ENCODE data around the gene RBP3.

Gene RBP3

DNA sequence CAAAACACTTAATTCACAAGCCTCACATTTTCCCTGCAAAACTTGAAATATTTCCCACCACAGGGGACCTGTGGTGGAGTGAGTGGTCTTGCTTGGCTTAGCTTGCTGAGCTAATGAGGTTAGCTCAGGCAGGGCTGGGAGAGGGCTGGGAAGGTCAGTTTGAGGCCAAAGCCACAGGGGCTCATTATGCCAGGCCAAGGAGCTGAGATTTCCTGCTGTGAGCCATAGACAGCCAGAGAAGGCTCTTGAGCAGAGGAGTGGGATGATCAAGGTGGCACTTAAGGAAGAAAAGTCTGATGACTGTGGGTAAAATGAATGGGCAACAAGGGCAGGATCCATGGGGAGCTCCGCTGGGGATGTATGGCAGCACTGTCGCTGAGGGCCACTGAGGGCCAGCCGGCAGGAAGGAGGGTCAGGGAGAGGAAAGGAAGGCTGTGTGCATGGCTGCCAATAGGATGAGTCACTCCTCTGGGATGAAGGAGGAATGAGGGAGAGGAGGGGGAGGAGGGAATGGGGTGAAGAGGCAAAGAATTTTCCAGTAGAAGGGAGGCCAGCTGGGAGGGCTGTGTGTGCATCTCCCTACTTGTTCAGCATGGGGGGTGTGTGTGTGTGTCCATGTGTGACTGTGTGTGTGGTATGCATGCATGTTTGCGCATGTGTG is 54.6 kb downstream of the RBP3 start:
- no peaks in the 10 kb centered on the region for H3K79me2 ChIP-seq (ENCODE audit: insufficient read depth, low read depth)
- H3K36me3 ChIP-seq (ENCODE audit: insufficient read depth) = no peaks in the 10 kb centered on the region
- H3K27me3 ChIP-seq (ENCODE audit: insufficient read depth, low read depth) = no peaks in the 10 kb centered on the region
- H3K4me3 ChIP-seq (IDR thresholded peaks at IDR 0.05; ENCODE audit: insufficient read depth, low read depth, low read length) = no peak overlapping the region
- H3K4me1 ChIP-seq (ENCODE audit: low read depth, poor library complexity, severe bottlenecking) = no peaks in the 10 kb centered on the region
- H3K27ac ChIP-seq = no peak overlapping the region
- H4K20me1 ChIP-seq (ENCODE audit: insufficient read depth) = no peaks in the 10 kb centered on the region
- H3K9ac ChIP-seq = no peak overlapping the region
- TF ChIP-seq CTCF (conservative IDR thresholded peaks at IDR 0.05; ENCODE audit: low read depth, low read length) = no peak
- H3K4me2 ChIP-seq = no peak overlapping the region
- no peak overlapping the region for H2AFZ ChIP-seq (ENCODE audit: low read depth)

GRCh38 chr10:47403446-47404318 is 55.5 kb downstream of the RBP3 start:
- no peak for TF ChIP-seq CTCF (conservative IDR thresholded peaks at IDR 0.05; ENCODE audit: low read depth, low read length)
- no peaks in the 10 kb centered on the region for H4K20me1 ChIP-seq (ENCODE audit: insufficient read depth)
- no peaks in the 10 kb centered on the region for H3K4me1 ChIP-seq (ENCODE audit: low read depth, poor library complexity, severe bottlenecking)
- no peak overlapping the region for H2AFZ ChIP-seq (ENCODE audit: low read depth)
- H3K4me3 ChIP-seq (IDR thresholded peaks at IDR 0.05; ENCODE audit: insufficient read depth, low read depth, low read length) = no peak overlapping the region
- no peaks in the 10 kb centered on the region for H3K79me2 ChIP-seq (ENCODE audit: insufficient read depth, low read depth)
- H3K36me3 ChIP-seq (ENCODE audit: insufficient read depth) = no peaks in the 10 kb centered on the region
- H3K27me3 ChIP-seq (ENCODE audit: insufficient read depth, low read depth) = no peaks in the 10 kb centered on the region
- H3K4me2 ChIP-seq = no peak overlapping the region
- no peak overlapping the region for H3K27ac ChIP-seq
- no peak overlapping the region for H3K9ac ChIP-seq

GRCh38 chr10:47404446-47404845 is 56.3 kb downstream of the RBP3 start:
- H3K4me3 ChIP-seq (IDR thresholded peaks at IDR 0.05; ENCODE audit: insufficient read depth, low read depth, low read length) = no peak overlapping the region
- no peak overlapping the region for H3K4me2 ChIP-seq
- no peak overlapping the region for H3K9ac ChIP-seq
- no peaks in the 10 kb centered on the region for H3K79me2 ChIP-seq (ENCODE audit: insufficient read depth, low read depth)
- H3K4me1 ChIP-seq (ENCODE audit: low read depth, poor library complexity, severe bottlenecking) = no peaks in the 10 kb centered on the region
- no peaks in the 10 kb centered on the region for H3K36me3 ChIP-seq (ENCODE audit: insufficient read depth)
- H4K20me1 ChIP-seq (ENCODE audit: insufficient read depth) = no peaks in the 10 kb centered on the region
- TF ChIP-seq CTCF (conservative IDR thresholded peaks at IDR 0.05; ENCODE audit: low read depth, low read length) = no peak
- no peak overlapping the region for H2AFZ ChIP-seq (ENCODE audit: low read depth)
- H3K27ac ChIP-seq = no peak overlapping the region
- no peaks in the 10 kb centered on the region for H3K27me3 ChIP-seq (ENCODE audit: insufficient read depth, low read depth)

- TF ChIP-seq CTCF (conservative IDR thresholded peaks at IDR 0.05; ENCODE audit: low read depth, low read length) = no peak
- H2AFZ ChIP-seq (ENCODE audit: low read depth) = no peak overlapping the region
- H3K27ac ChIP-seq = no peak overlapping the region
- no peak overlapping the region for H3K9ac ChIP-seq
- H3K4me3 ChIP-seq (IDR thresholded peaks at IDR 0.05; ENCODE audit: insufficient read depth, low read depth, low read length) = no peak overlapping the region
- no peak overlapping the region for H3K4me2 ChIP-seq
- H4K20me1 ChIP-seq (ENCODE audit: insufficient read depth) = no peaks in the 10 kb centered on the region
- H3K36me3 ChIP-seq (ENCODE audit: insufficient read depth) = no peaks in the 10 kb centered on the region
- H3K27me3 ChIP-seq (ENCODE audit: insufficient read depth, low read depth) = no peaks in the 10 kb centered on the region
- H3K79me2 ChIP-seq (ENCODE audit: insufficient read depth, low read depth) = no peaks in the 10 kb centered on the region
- H3K4me1 ChIP-seq (ENCODE audit: low read depth, poor library complexity, severe bottlenecking) = no peaks in the 10 kb centered on the region
These were observed 56.8 kb downstream of the RBP3 start for GRCh38 chr10:47404937-47405336.
